ENCODE data around the gene GNA15. TPM values are rescaled to one million over a fixed set of nuclear protein-coding genes. Genes with fewer than 3 reads are reported as not detected.

GNA15 gene
- total RNA-seq, 1 experiment from 2014 or later = not detected

DNA sequence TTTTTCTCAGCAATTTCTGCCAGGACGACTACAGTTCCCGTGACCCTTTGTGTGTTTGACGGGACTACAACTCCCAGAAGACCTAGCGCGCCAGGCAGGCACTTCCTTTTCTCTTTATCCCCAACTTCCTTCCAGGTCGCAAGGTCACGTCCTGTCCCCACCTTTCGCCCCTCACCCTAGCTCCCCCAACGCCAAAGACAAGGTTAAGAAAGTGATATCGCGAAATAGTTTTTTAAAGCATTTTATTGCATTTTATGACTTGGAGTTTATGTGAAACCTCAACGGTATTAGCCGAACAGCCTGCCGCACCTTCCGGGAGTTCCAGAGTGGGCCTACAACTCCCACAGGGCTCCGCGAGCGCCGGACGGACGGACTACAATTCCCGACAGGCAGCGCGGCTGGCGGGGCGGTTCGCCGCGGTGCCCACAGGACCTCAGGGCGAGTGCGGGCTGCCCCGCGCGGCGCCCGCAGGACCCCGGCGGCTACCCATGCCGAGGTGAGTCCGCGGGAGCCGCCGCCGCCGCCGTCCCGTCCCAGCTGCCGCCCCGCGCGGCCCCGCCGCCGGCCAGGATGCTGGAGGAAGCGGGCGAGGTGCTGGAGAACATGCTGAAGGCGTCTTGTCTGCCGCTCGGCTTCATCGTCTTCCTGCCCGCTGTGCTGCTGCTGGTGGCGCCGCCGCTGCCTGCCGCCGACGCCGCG lies 49.8 kb downstream of the GNA15 start, which contains the start of gene NCLN:
Gene NCLN (plus strand): TSS at position 470 of the 699 bp plus-strand sequence. CDS start 101 bp downstream, at position 571.
- DNase-seq = peak; percentile 93 to 95
- Mint-ChIP-seq H3K27me3 (ENCODE audit: insufficient read depth, unreplicated experiment) (no peaks in the 10 kb centered on the region), H3K36me3 (ENCODE audit: insufficient read depth, unreplicated experiment) (peaks cover 11% of the 10 kb centered on the region), H3K9me3 (ENCODE audit: unreplicated experiment) (no peaks in the 10 kb centered on the region), H3K27ac (ENCODE audit: unreplicated experiment) (peak within 1 kb of the TSS; percentile 99), H3K4me1 (ENCODE audit: low read depth, unreplicated experiment) (peaks cover 14% of the 10 kb centered on the region), H3K4me3 (ENCODE audit: unreplicated experiment) (peak within 1 kb of the TSS; percentile 82)
- no peaks in the 10 kb centered on the region for H3K9me3 ChIP-seq
- intact Hi-C loops (cut with micrococcal nuclease; ENCODE audit: unreplicated experiment) = no loop called here
- ChIA-PET CTCF (no interaction called here), POLR2A (no interaction called here)
- TF ChIP-seq, protein P1, sequence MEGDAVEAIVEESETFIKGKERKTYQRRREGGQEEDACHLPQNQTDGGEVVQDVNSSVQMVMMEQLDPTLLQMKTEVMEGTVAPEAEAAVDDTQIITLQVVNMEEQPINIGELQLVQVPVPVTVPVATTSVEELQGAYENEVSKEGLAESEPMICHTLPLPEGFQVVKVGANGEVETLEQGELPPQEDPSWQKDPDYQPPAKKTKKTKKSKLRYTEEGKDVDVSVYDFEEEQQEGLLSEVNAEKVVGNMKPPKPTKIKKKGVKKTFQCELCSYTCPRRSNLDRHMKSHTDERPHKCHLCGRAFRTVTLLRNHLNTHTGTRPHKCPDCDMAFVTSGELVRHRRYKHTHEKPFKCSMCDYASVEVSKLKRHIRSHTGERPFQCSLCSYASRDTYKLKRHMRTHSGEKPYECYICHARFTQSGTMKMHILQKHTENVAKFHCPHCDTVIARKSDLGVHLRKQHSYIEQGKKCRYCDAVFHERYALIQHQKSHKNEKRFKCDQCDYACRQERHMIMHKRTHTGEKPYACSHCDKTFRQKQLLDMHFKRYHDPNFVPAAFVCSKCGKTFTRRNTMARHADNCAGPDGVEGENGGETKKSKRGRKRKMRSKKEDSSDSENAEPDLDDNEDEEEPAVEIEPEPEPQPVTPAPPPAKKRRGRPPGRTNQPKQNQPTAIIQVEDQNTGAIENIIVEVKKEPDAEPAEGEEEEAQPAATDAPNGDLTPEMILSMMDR (IDR thresholded peaks at IDR 0.05; ENCODE audit: insufficient read depth in 1 of 2, low read depth in 1 of 2, low read length in 1 of 2, severe bottlenecking in 1 of 2, unreplicated experiment in 1 of 2) = no peak
- peak within 1 kb of the TSS; percentile 98 for H3K4me3 ChIP-seq (ENCODE audit: low read depth, low read length)
- H3K36me3 ChIP-seq (ENCODE audit: control insufficient read depth, insufficient read depth, low read length) = no peaks in the 10 kb centered on the region
- H3K4me1 ChIP-seq = peaks cover 9% of the 10 kb centered on the region; the same call in 1 of the 2 replicates
- H3K27me3 ChIP-seq (replicated peaks; ENCODE audit: control insufficient read depth, insufficient read depth, low read length) = no peaks in the 10 kb centered on the region
- no TSS peak for BruUV-seq (replicated peaks)

DNA sequence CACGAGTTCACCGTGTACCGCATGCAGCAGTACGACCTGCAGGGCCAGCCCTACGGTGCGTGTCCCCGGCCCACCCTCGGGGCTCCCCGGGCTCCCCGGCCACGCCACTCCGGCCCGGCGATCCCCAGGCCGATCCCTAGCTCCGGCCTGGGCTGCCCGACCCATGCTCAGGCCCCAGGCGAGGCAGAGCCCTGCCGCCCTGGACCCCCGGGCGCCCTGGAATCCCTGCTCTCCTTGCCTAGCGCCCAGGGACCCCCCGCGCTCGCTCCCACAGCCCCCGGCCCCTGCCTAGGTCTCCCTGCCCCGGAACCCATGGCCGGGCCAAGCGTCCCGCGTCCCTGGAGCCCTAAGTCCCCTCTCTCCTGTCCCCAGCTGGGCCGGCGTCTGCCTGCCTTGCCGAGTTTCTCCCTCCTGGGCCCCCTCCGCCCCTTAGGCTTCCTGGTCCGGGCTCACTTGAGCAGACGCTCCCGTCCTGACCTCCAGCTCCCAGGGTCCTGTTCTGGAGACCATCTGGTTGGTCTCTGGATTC lies 50.4 kb downstream of the GNA15 start:
- intact Hi-C loops (cut with micrococcal nuclease; ENCODE audit: unreplicated experiment) = no loop called here
- no peaks in the 10 kb centered on the region for H3K36me3 ChIP-seq (ENCODE audit: control insufficient read depth, insufficient read depth, low read length)
- H3K9me3 ChIP-seq = no peaks in the 10 kb centered on the region
- Mint-ChIP-seq H3K4me3 (ENCODE audit: unreplicated experiment) (peak overlapping the region; percentile 82), H3K4me1 (ENCODE audit: low read depth, unreplicated experiment) (peaks cover 14% of the 10 kb centered on the region), H3K27ac (ENCODE audit: unreplicated experiment) (peak overlapping the region; percentile 89), H3K27me3 (ENCODE audit: insufficient read depth, unreplicated experiment) (no peaks in the 10 kb centered on the region), H3K9me3 (ENCODE audit: unreplicated experiment) (no peaks in the 10 kb centered on the region), H3K36me3 (ENCODE audit: insufficient read depth, unreplicated experiment) (peaks cover 16% of the 10 kb centered on the region)
- peaks cover 9% of the 10 kb centered on the region; the same call in 1 of the 2 replicates for H3K4me1 ChIP-seq
- no peak for DNase-seq
- ChIA-PET POLR2A (no interaction called here), CTCF (interaction anchor here (0.8 kb wide), 1 partner anchor 57 kb away, joined by 3 read pairs; no protein-coding TSS in a partner anchor)
- peak overlapping the region; percentile 98 for H3K4me3 ChIP-seq (ENCODE audit: low read depth, low read length)
- BruUV-seq (replicated peaks) = no TSS peak
- TF ChIP-seq, protein P1 (IDR thresholded peaks at IDR 0.05; ENCODE audit: insufficient read depth in 1 of 2, low read depth in 1 of 2, low read length in 1 of 2, severe bottlenecking in 1 of 2, unreplicated experiment in 1 of 2) = no peak
- no peaks in the 10 kb centered on the region for H3K27me3 ChIP-seq (replicated peaks; ENCODE audit: control insufficient read depth, insufficient read depth, low read length)

DNA sequence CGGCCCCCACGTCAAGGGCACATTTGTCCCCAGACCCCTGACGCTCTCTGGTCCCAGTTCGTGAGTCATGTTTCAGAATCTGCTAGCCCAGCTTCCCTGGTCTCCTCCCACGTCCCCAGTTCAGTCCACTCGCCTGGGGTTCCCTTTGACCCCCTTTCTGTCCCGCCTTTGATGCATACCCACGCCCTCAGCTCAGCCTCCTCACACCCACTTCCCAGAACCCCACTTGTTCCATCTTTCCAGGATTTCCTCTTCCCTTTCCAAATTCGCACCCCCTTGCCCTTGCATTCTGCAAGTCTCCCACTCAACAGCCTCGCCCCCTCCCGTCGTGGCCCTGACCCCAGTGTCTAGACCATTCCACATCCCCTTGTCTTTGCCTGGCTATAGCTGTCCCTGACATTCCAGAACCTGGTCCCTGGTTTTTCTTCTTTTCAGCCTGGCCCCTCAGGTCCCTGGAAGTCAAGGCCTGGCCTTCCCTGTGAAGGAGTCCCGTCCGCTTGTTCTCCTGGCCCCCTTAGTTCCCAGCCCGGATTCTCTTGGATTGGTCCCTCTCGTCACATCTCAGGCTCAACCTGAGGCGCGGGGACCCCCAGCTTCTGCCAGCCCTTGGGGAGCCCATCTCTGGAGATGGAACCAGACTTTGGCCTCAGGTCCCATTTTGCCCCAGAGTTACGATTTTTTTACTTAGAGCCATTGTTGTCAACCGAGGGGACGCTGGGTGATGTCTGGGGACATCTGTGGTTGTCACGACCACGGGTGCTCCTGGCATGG lies 51.2 kb downstream of the GNA15 start:
- POLR2A ChIA-PET = interaction anchor here (0.5 kb wide), 1 partner anchor 62 kb away, joined by 4 read pairs; no protein-coding TSS in a partner anchor

More for the DNA sequence above, 51.2 kb downstream of the GNA15 start:
- Mint-ChIP-seq H3K4me3 (ENCODE audit: unreplicated experiment) (peak overlapping the region; percentile 82), H3K4me1 (ENCODE audit: low read depth, unreplicated experiment) (peaks cover 14% of the 10 kb centered on the region), H3K27ac (ENCODE audit: unreplicated experiment) (peak overlapping the region; percentile 89), H3K36me3 (ENCODE audit: insufficient read depth, unreplicated experiment) (peaks cover 16% of the 10 kb centered on the region), H3K27me3 (ENCODE audit: insufficient read depth, unreplicated experiment) (no peaks in the 10 kb centered on the region), H3K9me3 (ENCODE audit: unreplicated experiment) (no peaks in the 10 kb centered on the region)
- Histone ChIP-seq H3K4me3 (ENCODE audit: low read depth, low read length) (peak overlapping the region; percentile 98), H3K27me3 (replicated peaks; ENCODE audit: control insufficient read depth, insufficient read depth, low read length) (no peaks in the 10 kb centered on the region), H3K4me1 (peaks cover 9% of the 10 kb centered on the region; the same call in 1 of the 2 replicates), H3K9me3 (no peaks in the 10 kb centered on the region), H3K36me3 (ENCODE audit: control insufficient read depth, insufficient read depth, low read length) (no peaks in the 10 kb centered on the region)
- intact Hi-C loops (cut with micrococcal nuclease; ENCODE audit: unreplicated experiment) = no loop called here
- no peak for DNase-seq
- BruUV-seq (replicated peaks) = TSS peak; percentile 22
- CTCF ChIA-PET = interaction anchor here (0.8 kb wide), 1 partner anchor 58 kb away, joined by 3 read pairs; no protein-coding TSS in a partner anchor
- TF ChIP-seq, protein P1 (IDR thresholded peaks at IDR 0.05; ENCODE audit: insufficient read depth in 1 of 2, low read depth in 1 of 2, low read length in 1 of 2, severe bottlenecking in 1 of 2, unreplicated experiment in 1 of 2) = no peak

Data from Caco-2 (cell line).